ENCODE results near the gene FAM168B.

GRCh38 chr2:131052741-131053263 is 40.5 kb downstream of the FAM168B start:
- no peak for TF ChIP-seq CTCF (IDR thresholded peaks at IDR 0.05)
- no peak for TF ChIP-seq POLR2A (IDR thresholded peaks at IDR 0.05)

Data from adrenal gland (tissue), 5 donors.